GM12878 (cell line): ENCODE data around the gene ANKHD1.
"Not testable (repeated sequence)": the region's sequence is repeated elsewhere in the genome, so short reads cannot be mapped to it uniquely, and the experiment has no call there.

ENCODE experiments used
- MTA2 ChIP-seq: fragments of 450-650 bp; IDR thresholded peaks from 2 replicates; pipeline ENCODE4 v1.6.1; 2016; ENCODE audit warnings: low read depth, mild to moderate bottlenecking, moderate library complexity
- NFIC ChIP-seq: IDR thresholded peaks from 2 replicates; pipeline ENCODE4 v1.6.1; 2012; ENCODE audit warnings: low read depth, mild to moderate bottlenecking, inconsistent platforms, low read length, moderate library complexity
- SUPT20H ChIP-seq: IDR thresholded peaks from 2 replicates; pipeline ENCODE4 v1.6.1; 2011; ENCODE audit warnings: low read depth, mild to moderate bottlenecking, low read length, moderate library complexity, borderline replicate concordance; ENCODE audit not compliant: control insufficient read depth

GRCh38 chr5:140488141-140488540 lies 86.5 kb downstream of the ANKHD1 start:
- not testable (repeated sequence) for TF ChIP-seq MTA2, SUPT20H, NFIC
